Loucy (cell line): Measurements from ENCODE around the gene IFNA2.

Source experiments
- H2AFZ ChIP-seq: fragments of 200-600 bp; sonication (generic); 2 replicates; pipeline ENCODE4 v1.6.0; 2016; ENCODE audit warnings: antibody characterized with exemption, mild to moderate bottlenecking, low read length, moderate library complexity
- H3F3A ChIP-seq: fragments of 200-600 bp; 2 replicates; pipeline ENCODE4 v1.6.0; 2016; ENCODE audit warnings: antibody characterized with exemption, low read depth, mild to moderate bottlenecking
- H3K27me3 ChIP-seq: fragments of 200-600 bp; sonication (generic); 2 replicates; pipeline ENCODE4 v1.6.1; 2014; ENCODE audit warnings: low read length, mild to moderate bottlenecking; ENCODE audit not compliant: insufficient read depth, poor library complexity, severe bottlenecking
- H3K36me3 ChIP-seq: fragments of 200-600 bp; sonication (generic); 2 replicates; pipeline ENCODE4 v1.6.1; 2016; ENCODE audit warnings: low read length; ENCODE audit not compliant: insufficient read depth
- H3K4me1 ChIP-seq: fragments of 200-600 bp; sonication (generic); 2 replicates; pipeline ENCODE4 v1.5.1; 2014; ENCODE audit warnings: low read length, mild to moderate bottlenecking; ENCODE audit not compliant: insufficient read depth, poor library complexity, severe bottlenecking
- H3K4me2 ChIP-seq: fragments of 200-600 bp; sonication (generic); 2 replicates; pipeline ENCODE4 v1.6.0; 2014; ENCODE audit warnings: antibody characterized with exemption, low read length, low read depth, mild to moderate bottlenecking; ENCODE audit not compliant: poor library complexity, severe bottlenecking
- H3K4me3 ChIP-seq: fragments of 200-600 bp; sonication (generic); 2 replicates; pipeline ENCODE4 v1.5.1; 2014; ENCODE audit warnings: low read length, mild to moderate bottlenecking, mixed read lengths; ENCODE audit not compliant: poor library complexity, severe bottlenecking
- H3K79me2 ChIP-seq: fragments of 200-600 bp; sonication (generic); 2 replicates; pipeline ENCODE4 v1.6.1; 2014; ENCODE audit warnings: low read length; ENCODE audit not compliant: insufficient read depth
- H3K9ac ChIP-seq: fragments of 200-600 bp; sonication (generic); 2 replicates; pipeline ENCODE4 v1.6.0; 2014; ENCODE audit warnings: mild to moderate bottlenecking, low read depth, low read length, moderate library complexity; ENCODE audit not compliant: poor library complexity, severe bottlenecking
- H3K9me2 ChIP-seq: fragments of 200-600 bp; sonication (generic); replicated peaks from 2 replicates; pipeline ENCODE4 v1.6.1; 2016; ENCODE audit warnings: low read depth, low read length, mixed read lengths
- H3K9me3 ChIP-seq: fragments of 200-600 bp; sonication (generic); 2 replicates; pipeline ENCODE4 v1.6.1; 2014; ENCODE audit warnings: mild to moderate bottlenecking, antibody characterized with exemption, low read length, low read depth; ENCODE audit not compliant: insufficient read depth
- H4K20me1 ChIP-seq: fragments of 200-600 bp; sonication (generic); 2 replicates; pipeline ENCODE4 v1.6.0; 2014; ENCODE audit warnings: antibody characterized with exemption, low read length, mild to moderate bottlenecking; ENCODE audit not compliant: insufficient read depth, poor library complexity, severe bottlenecking
- EZH2phosphoT487 ChIP-seq: fragments of 200-600 bp; IDR thresholded peaks from 2 replicates; pipeline ENCODE4 v1.6.1; 2018; ENCODE audit warnings: antibody characterized with exemption, mild to moderate bottlenecking, moderate library complexity, borderline replicate concordance
- TF ChIP-seq, protein P1 (sequence below): fragments of 200-600 bp; sonication (generic); conservative IDR thresholded peaks from 2 replicates; pipeline ENCODE4 v1.5.1; 2014; ENCODE audit warnings: mild to moderate bottlenecking, antibody characterized with exemption, low read length

IFNA2 gene

DNA sequence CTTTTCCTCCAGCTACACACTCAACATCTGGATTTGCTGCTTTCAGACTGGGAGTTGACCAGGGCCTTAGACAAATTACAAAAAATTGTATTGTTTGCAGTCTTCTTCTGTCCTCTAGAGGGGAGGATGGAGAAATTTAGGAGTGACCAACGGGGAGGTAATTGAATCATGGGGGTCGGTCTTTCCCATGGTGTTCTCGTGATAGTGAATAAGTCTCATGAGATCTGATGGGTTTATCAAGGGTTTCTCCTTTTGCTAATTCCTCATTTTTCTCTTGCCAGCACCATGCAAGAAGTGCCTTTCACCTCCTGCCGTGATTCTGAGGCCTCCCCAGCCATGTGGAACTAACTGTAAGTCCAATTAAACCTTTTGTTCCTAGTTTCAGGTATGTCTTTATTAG, 28.0 kb upstream of the IFNA2 start:
- H3F3A ChIP-seq, result no peaks in the 10 kb centered on the region
- H3K9me2 ChIP-seq, result no peaks in the 10 kb centered on the region
- H4K20me1 ChIP-seq, result no peaks in the 10 kb centered on the region
- H3K4me1 ChIP-seq, result no peaks in the 10 kb centered on the region
- H3K36me3 ChIP-seq, result no peaks in the 10 kb centered on the region
- no peaks in the 10 kb centered on the region for H3K79me2 ChIP-seq
- H3K27me3 ChIP-seq, result no peaks in the 10 kb centered on the region
- no peak overlapping the region for H3K9ac ChIP-seq
- H3K9me3 ChIP-seq, result no peaks in the 10 kb centered on the region
- no peak overlapping the region for H3K4me3 ChIP-seq
- no peak overlapping the region for H3K4me2 ChIP-seq
- peak overlapping the region; percentile 69; the same call in 1 of the 2 replicates for H2AFZ ChIP-seq
- no peak for TF ChIP-seq EZH2phosphoT487
- TF ChIP-seq, protein P1, sequence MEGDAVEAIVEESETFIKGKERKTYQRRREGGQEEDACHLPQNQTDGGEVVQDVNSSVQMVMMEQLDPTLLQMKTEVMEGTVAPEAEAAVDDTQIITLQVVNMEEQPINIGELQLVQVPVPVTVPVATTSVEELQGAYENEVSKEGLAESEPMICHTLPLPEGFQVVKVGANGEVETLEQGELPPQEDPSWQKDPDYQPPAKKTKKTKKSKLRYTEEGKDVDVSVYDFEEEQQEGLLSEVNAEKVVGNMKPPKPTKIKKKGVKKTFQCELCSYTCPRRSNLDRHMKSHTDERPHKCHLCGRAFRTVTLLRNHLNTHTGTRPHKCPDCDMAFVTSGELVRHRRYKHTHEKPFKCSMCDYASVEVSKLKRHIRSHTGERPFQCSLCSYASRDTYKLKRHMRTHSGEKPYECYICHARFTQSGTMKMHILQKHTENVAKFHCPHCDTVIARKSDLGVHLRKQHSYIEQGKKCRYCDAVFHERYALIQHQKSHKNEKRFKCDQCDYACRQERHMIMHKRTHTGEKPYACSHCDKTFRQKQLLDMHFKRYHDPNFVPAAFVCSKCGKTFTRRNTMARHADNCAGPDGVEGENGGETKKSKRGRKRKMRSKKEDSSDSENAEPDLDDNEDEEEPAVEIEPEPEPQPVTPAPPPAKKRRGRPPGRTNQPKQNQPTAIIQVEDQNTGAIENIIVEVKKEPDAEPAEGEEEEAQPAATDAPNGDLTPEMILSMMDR, result no peak

DNA sequence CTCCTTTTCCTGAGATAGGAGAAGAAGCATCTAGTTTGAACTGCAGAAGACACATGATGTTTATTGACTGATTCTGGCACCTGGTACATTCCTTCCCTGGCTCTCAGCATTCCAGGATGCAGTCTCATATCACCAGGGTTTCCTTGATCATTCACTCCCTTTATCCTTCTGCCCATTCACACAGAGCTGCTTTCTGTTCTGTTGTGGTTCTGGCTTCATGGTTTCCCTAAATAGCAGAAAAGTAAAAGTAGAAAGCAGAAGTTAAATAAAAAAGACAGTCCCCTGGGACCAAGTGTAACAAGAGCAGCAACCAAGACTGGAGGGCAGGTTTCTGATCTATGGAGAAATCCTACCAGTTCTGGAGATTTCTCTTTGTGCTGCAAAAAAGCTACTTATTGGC, 26.9 kb upstream of the IFNA2 start:
- no peaks in the 10 kb centered on the region for H3K27me3 ChIP-seq
- H3K4me1 ChIP-seq, result no peaks in the 10 kb centered on the region
- no peaks in the 10 kb centered on the region for H3K36me3 ChIP-seq
- H3K9me3 ChIP-seq, result no peaks in the 10 kb centered on the region
- H4K20me1 ChIP-seq, result no peaks in the 10 kb centered on the region
- H3F3A ChIP-seq, result no peaks in the 10 kb centered on the region
- H3K4me3 ChIP-seq, result no peak overlapping the region
- no peaks in the 10 kb centered on the region for H3K79me2 ChIP-seq
- no peak overlapping the region for H3K4me2 ChIP-seq
- H3K9me2 ChIP-seq, result no peaks in the 10 kb centered on the region
- TF ChIP-seq, protein P1, result no peak
- no peak for TF ChIP-seq EZH2phosphoT487
- H2AFZ ChIP-seq, result no peak overlapping the region
- no peak overlapping the region for H3K9ac ChIP-seq

DNA sequence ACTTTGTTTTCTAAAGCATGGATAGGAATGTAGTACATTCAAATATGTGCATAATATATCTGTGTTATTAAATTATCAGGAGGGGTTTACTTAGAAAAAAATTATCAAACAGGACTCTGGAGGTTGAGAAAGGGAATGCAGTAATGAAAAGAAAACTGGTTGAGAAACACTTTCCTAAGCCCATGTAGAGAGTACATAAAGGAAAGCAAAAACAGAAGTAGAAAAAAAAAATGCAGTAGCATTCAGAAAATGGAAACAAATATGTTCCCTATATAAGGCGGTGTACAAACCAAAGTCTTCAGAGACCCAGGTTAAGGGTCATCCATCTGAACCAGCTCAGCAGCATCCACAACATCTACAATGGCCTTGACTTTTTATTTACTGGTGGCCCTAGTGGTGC, 23.6 kb upstream of the IFNA2 start, which contains the start of gene IFNA8:
TSS of gene IFNA8 (plus strand) at position 301 of the 400 bp plus-strand sequence. CDS start at position 361, 60 bp downstream.
- Histone ChIP-seq H3K9ac (no peak within 1 kb of the TSS), H2AFZ (no peak within 1 kb of the TSS), H3K27me3 (no peaks in the 10 kb centered on the region), H3K9me3 (no peaks in the 10 kb centered on the region), H3K79me2 (no peaks in the 10 kb centered on the region), H3F3A (no peaks in the 10 kb centered on the region), H3K4me2 (no peak within 1 kb of the TSS), H3K4me1 (no peaks in the 10 kb centered on the region), H4K20me1 (no peaks in the 10 kb centered on the region), H3K4me3 (no peak within 1 kb of the TSS), H3K9me2 (no peaks in the 10 kb centered on the region), H3K36me3 (no peaks in the 10 kb centered on the region)
- TF ChIP-seq EZH2phosphoT487, result no peak
- TF ChIP-seq, protein P1, result no peak
